SHP77 (cell line): ENCODE data around the gene IKZF4.
"Not testable (repeated sequence)": the region's sequence is repeated elsewhere in the genome, so short reads cannot be mapped to it uniquely, and the experiment has no call there.

Experiments used
- DNase-seq, 2 experiments: peaks; one replicate each; lab custom pipeline; 2025; lab: John Stamatoyannopoulos, UW

IKZF4 gene

GRCh38 chr12:56020423-56021184 is at the start of gene IKZF4:
TSS of gene IKZF4 (plus strand) at chr12:56021043. CDS start at chr12:56021494, 451 bp downstream.
- peak in 1 of 2 experiments; percentile 14 for DNase-seq

GRCh38 chr12:55972042-55972441 is 48.8 kb upstream of the IKZF4 start:
- no peak for DNase-seq

- no peak for DNase-seq
Measured at GRCh38 chr12:55972456-55972855, 48.4 kb upstream of the IKZF4 start.

GRCh38 chr12:55972911-55973598 is 47.8 kb upstream of the IKZF4 start:
- no peak for DNase-seq

DNA sequence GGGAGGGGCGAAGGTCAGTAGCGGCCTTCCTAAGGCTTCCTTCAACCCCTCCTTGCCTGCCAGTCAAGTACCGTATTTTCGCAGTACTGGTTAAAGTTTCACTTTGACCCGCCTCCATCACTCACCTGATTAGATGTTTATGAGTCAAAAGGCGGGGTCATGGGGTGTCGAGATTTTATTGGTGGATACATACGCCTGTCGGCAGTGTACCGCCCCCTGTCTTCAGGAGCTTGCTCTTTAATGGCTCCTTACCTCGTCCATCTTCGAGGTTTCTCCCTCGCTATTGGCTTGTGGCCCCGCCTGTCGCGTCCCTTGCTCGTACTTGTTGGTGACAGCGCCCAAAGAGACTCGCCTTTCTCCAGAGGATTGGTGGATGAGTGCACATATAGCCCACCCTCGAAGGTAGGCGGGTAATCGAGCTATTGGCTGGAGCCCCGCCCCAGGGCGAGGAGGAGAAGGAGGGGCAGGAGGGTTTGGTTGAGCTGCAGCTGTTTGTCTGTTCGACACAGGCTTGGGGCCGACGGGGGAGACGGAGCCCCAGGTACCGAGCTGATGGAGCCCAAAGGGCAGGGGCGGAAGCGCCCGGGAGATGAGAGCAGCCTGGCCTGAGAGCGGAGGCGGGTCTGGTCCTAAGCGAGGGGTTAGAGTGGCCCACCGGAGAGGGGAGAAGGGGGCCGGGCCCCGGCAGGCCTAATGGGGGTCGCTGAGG is 47.1 kb upstream of the IKZF4 start, which contains the start of gene RAB5B:
RAB5B (plus strand) TSS at position 480 of the 709 bp plus-strand sequence. CDS start 12,883 bp downstream, outside the sequence.
- peak; percentile 99 to 100 for DNase-seq

GRCh38 chr12:55974308-55974730 is 46.5 kb upstream of the IKZF4 start:
- DNase-seq = peak in 1 of 2 experiments; percentile 29

DNA sequence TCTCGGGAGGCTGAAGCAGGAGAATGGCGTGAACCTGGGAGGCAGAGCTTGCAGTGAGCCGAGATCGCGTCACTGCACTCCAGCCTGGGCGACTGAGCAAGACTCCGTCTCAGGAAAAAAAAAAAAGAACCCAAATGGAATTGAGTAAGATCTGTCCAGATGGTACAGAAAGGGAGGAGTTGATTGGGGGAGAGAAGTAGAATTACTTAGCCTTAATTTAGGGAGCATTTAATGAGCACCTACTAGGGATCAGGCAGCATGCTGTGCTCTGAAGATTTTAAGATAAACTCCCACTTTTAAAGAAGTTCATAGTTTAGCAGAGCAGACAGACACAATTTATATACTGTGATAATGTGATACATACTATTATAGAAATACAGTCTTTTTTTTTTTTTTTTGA is 42.5 kb upstream of the IKZF4 start:
- DNase-seq = no peak

- DNase-seq = no peak
Measured at GRCh38 chr12:55979069-55979468, 41.8 kb upstream of the IKZF4 start.

DNA sequence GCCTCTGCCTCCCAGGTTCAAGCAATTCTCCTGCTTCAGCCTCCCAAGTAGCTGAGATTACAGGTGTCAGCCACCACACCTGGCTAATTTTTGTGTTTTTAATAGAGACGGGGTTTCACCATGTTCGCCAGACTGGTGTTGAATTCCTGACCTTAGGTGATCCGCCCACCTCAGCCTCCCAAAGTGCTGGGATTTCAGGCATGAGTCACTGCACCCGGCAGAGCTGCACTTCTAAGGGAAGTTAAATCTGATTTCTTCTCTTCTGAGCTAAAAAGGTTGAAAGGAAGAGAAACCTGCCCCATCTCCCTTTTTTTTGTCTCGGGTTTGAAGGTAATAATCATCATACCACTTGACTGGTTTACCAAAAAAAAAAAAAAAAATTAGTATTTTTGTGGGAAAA is 39.0 kb upstream of the IKZF4 start:
- DNase-seq = not testable (repeated sequence)

GRCh38 chr12:55982319-55982936 is 38.4 kb upstream of the IKZF4 start:
- DNase-seq = no peak

DNA sequence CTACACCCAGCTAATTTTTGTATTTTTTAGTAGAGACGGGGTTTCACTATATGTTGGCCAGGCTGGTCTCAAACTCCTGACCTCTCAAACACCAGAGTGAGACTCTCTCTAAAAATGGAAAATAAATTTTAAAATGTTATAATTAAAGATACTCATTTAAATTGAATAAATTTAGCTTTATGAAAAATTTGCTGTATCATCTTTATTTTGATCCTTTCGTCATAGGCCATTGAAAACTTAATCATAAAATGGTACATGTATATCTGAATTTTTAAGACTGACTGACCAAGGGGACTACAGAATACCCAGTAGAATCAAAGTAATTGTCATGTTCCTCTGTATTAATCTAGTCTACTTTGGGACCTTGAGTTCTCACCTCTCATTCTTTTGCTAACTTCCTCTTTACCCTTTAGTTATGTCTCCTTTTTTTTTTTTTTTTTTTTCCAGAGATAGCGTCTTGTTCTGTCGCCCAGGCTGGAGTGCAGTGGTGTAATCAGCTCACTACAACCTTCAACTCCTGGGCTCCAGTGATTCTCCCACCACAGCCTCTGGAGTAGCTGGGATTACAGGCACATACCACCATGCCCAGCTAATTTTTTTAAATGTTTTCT is 37.5 kb upstream of the IKZF4 start:
- no peak for DNase-seq

DNA sequence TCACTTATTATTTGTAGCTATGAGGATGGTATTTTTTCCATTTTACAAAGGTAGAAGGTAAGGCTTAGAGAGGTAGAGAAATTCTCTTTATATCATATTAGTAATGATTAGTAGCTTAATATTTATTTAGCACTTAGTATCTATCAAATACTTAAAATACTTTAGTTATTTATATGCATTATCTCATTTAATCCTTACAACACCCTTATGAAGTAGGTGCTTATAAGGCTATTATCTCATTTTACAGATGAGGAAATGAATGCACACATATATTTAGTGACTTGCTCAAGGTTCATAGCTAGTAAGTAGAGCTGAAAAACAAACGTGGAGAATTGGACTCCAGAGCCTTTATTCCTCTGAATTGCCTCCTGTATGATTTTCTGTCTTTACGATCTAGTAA is 36.0 kb upstream of the IKZF4 start:
- DNase-seq = no peak

GRCh38 chr12:55985341-55985740 is 35.5 kb upstream of the IKZF4 start:
- DNase-seq = no peak

GRCh38 chr12:55985976-55986375 is 34.9 kb upstream of the IKZF4 start:
- not testable (repeated sequence) for DNase-seq

DNA sequence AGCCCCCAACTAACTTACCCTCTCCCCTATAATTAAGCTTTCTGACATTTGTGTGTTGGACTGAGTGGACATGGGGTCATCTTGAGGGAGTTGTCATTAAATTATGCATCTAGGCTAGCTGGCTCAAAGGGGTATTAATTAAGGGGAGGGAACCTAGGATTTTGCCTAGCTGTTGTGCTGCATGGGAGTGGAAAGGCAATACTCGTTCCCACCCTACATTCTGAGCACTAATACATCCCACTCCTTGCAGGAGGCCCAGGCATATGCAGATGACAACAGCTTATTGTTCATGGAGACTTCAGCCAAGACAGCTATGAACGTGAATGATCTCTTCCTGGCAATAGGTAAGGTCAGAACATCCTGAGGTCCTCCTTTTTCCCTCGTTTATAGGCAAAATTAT is 29.7 kb upstream of the IKZF4 start:
- no peak for DNase-seq

- DNase-seq = no peak
Measured at GRCh38 chr12:55993230-55993853, 27.5 kb upstream of the IKZF4 start.

DNA sequence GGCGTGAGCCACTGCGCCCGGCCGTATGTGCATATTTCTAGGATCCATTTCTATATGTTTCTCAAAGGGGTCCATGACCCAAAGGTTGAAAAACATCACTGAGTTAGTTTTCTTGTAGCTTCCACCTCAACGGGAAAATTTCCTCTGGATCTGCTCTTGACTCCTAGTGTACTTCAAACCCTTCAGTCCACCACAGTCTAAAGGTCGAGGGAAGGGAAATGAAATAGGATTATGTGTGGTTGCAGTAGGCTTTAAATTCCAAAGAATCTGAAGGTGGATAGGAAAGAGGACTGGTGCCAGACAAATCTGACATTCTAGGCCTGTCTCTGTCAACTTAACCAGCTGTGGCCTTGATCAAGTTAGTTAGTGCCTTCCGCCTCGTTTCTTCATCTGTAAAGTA is 25.5 kb upstream of the IKZF4 start:
- DNase-seq = no peak

DNA sequence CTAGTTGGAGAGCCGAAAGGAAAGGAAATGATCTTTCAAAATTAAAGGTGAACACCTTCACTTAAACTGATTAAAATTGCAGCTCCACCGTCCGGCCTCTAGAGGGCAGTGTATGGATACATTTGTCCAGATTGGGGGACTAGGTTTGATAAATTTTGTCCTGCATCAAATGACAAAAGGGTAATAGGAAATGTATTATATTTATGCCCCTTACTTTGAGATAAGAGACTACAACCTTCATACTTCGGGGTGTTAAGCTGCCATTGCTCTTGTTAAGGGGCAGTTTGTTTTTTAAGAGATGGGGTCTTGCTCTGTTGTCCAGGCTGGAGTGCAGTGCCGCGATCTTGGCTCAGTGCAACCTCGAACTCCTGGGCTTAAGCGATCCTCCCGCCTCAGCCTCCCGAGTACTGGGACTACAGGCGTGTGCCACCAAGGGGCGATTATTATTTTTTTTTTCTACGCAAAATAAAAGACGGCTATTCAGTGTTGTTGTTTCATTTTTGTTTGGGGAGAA is 24.6 kb upstream of the IKZF4 start:
- peak; percentile 51 for DNase-seq

DNA sequence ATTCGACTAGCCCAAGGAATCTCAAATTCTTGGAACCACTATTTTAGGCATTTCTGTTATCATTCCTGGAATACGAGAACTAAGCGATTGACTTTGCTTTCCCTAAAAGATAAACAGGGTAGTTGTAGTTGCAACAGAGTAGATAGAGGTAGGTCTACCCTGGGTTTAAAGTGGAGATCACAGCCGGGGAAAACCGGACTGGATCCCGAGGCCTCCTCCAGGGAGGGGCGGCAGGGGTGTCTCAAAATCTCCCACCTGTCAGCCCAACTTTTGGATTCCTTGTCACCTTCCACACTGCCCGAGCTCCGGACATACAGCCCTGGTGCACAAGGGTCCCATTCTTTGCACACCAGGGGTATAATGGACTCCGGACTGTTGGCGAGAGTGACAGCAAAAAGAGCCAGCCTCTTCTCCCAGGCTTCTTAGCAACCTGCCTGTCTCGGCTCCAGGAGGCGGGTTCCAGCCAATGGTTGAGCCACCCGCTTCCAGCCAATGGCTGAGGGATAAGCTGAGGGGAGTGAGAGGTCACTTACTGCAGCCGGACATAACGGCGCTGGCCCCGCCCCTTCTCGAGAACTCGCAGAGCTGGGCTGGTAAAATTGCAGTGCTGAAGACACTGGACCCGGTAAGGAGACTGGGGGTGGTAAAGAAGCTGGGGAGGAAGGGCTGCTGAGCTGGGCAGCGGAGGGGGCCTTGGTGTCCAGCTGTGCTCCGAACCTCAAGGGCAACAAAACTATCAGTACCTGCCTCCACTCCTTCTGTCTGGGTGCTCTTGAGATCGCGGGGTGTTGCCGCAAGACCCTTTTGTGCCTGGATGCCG is 23.9 kb upstream of the IKZF4 start, which contains the start of gene SUOX:
SUOX (plus strand) TSS at position 562 of the 820 bp plus-strand sequence. CDS start 4,946 bp downstream, outside the sequence.
- peak; percentile 96 to 98 for DNase-seq

GRCh38 chr12:55997535-55997859 is 23.3 kb upstream of the IKZF4 start:
- DNase-seq = no peak
